COLO668 (cell line): ENCODE measurements around the gene LIAS.
A peak's percentile ranks its signal among the peaks of the same experiment; 100 is the strongest.
"Not testable (repeated sequence)": the region's sequence is repeated elsewhere in the genome, so short reads cannot be mapped to it uniquely, and the experiment has no call there.

ENCODE experiments used
- DNase-seq: peaks from one replicate; lab custom pipeline; 2025; ENCODE audit not compliant: unreplicated experiment; lab: John Stamatoyannopoulos, UW

LIAS gene

GRCh38 chr4:39497909-39498726, 39.3 kb downstream of the LIAS start:
- DNase-seq = no peak

GRCh38 chr4:39498727-39499020, 39.8 kb downstream of the LIAS start:
- DNase-seq = no peak

- DNase-seq = no peak
Observed at GRCh38 chr4:39502019-39502663, 43.3 kb downstream of the LIAS start.

- not testable (repeated sequence) for DNase-seq
Observed at GRCh38 chr4:39502664-39503035, 43.8 kb downstream of the LIAS start.

- DNase-seq = no peak
Observed at GRCh38 chr4:39504538-39504937, 45.7 kb downstream of the LIAS start.

- no peak for DNase-seq
Observed at GRCh38 chr4:39505581-39505980, 46.7 kb downstream of the LIAS start.

GRCh38 chr4:39510348-39510929, 51.6 kb downstream of the LIAS start:
- DNase-seq = no peak

GRCh38 chr4:39514266-39514665, 55.4 kb downstream of the LIAS start:
- DNase-seq = not testable (repeated sequence)

- DNase-seq = peak; percentile 40
Observed at GRCh38 chr4:39514888-39515401, 56.1 kb downstream of the LIAS start.

GRCh38 chr4:39515669-39516401, 57.0 kb downstream of the LIAS start:
- not testable (repeated sequence) for DNase-seq

GRCh38 chr4:39516407-39516966, 57.6 kb downstream of the LIAS start:
- no peak for DNase-seq

GRCh38 chr4:39518484-39518883, 59.6 kb downstream of the LIAS start:
- no peak for DNase-seq

GRCh38 chr4:39521253-39521919, 62.5 kb downstream of the LIAS start:
- no peak for DNase-seq

- DNase-seq = no peak
Observed at GRCh38 chr4:39522068-39522467, 63.2 kb downstream of the LIAS start.

- no peak for DNase-seq
Observed at GRCh38 chr4:39524161-39524957, 65.5 kb downstream of the LIAS start.

GRCh38 chr4:39525822-39526690, 67.2 kb downstream of the LIAS start:
- no peak for DNase-seq

- DNase-seq = no peak
Observed at GRCh38 chr4:39526765-39527295, 68.0 kb downstream of the LIAS start.

GRCh38 chr4:39527296-39528060, 68.6 kb downstream of the LIAS start, which contains the start of gene UGDH:
Gene UGDH, minus strand, starts transcription at chr4:39527439. Its CDS starts 5,927 bp downstream, at chr4:39521512.
- DNase-seq = peak; percentile 98
